HL-60/S4 treated with phorbol 12-myristate 13-acetate at 8.2 ng/mL for 4 days and 3 days (cell line): Measurements from ENCODE around the gene CTSW.

Experiments
- in situ Hi-C: fragments of 300-500 bp; cut with MboI; formaldehyde crosslinking; loops from 2 replicates; pipeline ENCODE4 v1.15.0; 2022; ENCODE audit warnings: low sequenced_read_pairs

The CTSW gene

DNA sequence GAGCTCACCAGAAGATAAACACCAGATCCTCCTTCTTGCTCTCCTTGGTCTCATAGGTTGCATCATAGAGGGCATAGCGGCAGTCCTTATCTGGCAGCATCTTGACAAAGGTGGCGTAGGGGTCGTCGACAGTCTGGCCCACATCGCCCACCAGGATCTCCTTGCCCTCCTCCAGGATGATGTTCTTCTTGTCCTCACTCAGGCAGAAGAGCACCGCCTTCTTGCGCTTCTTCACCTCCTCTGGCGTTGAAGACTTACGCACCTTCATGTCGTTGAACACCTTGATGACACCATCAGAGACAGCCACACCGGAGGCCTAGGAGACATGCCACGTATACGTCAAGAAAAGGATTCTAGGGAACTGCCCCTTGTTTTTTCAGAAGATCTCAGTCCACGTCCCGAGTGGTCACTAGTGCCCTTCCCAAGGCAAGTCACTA lies 23.7 kb upstream of the CTSW start:
- in situ Hi-C loops: no loop called here

DNA sequence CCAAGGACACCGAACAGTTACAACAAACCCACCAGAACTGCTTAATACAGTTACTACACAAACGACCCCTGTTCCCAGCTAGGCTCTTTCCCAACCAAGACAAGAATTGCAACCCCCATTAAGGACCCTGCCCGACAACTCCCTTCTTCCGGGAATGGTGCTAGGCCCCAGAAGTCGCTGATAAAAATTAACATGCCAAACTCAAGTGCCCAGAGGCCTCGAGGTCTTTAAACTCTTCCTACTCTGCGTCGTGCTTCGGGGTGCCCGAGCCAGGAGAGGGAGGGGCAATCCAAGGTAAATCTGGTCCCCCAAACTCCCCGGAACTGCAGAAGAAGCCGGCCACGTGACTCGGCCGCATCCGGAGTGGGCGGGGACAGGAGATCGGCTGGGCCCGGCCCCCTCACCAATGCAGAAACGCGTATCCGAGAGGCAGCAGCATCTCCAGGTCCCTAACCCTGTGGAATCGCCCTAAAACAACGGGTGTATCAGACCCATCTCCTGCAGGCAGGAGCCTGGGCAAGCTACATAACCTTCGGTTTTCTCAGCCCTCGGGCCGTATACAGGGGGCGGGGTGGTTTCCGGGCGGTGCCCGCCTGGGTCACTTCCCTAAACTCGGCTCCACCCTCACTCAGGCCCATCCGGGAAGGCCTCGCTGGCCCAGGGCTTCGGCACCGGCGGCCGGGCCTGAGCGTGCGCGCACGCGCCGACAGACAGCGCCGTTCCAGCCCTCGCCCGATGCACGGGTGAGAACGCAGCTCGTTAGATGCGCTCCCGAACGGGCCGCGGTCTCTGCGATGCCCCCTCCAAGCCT lies 22.7 kb upstream of the CTSW start:
- in situ Hi-C loops: no loop called here

DNA sequence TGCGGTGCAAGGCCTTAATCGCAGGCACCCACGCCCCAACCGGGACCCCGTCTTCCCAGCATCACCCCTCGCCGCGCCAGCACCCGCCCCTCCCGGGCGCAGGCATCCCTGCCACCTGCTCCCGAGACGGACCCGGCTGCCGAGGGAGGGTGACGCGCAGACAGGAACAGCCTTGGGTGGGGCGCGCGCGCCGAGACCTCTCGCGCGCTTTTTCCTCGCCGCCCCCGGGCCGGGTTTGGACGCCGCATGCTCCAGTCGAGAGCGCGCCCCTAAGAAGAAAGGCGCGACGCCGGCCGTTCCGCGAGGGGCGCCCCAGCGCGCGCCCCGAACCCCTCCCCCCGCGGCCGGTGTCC lies 22.2 kb upstream of the CTSW start:
- in situ Hi-C loops: no loop called here

DNA sequence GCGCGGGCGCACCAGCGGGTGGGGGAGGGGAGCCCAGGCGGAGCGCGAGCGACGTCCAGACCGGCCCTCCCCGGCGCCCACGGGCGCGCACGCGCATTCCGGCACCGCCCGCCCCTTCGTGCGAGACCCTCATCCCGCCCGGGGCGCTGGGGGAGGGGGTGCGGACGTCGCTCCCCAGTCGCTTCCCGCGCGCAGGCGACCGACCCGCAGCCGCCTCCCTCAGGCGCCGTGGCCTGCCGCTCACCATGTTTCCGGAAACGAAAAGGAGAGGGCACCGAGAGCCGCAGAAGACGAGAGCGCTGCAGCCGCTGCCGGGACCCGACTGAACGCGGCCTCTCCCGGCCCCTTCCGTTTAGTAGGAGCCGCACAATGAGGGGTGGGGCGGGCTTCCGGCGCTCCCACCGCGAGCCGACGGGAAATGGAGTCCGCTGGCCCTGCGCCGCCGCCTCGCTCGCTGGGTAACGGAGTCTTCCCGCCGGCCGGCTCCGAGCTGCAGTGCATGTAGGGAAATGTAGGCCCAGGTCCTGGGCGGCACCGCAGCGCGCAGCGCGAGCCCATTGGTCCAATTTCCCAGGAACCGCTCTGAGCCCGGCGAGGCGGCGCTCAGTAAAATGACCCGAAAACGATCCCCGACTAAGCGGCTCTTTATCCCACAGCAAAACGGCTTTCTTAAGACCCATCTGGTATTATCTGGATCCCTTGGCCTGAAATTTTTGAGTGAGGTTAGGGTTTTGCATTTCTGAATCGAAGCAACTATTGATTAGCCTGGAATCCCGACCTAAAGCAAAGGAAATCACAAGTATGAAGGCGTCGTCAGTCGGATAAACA lies 21.6 kb upstream of the CTSW start, which contains the start of gene CFL1:
TSS of gene CFL1 (minus strand) at position 328 of the 828 bp plus-strand sequence. CDS start at position 247, 81 bp downstream.
- in situ Hi-C loops: no loop called here

DNA sequence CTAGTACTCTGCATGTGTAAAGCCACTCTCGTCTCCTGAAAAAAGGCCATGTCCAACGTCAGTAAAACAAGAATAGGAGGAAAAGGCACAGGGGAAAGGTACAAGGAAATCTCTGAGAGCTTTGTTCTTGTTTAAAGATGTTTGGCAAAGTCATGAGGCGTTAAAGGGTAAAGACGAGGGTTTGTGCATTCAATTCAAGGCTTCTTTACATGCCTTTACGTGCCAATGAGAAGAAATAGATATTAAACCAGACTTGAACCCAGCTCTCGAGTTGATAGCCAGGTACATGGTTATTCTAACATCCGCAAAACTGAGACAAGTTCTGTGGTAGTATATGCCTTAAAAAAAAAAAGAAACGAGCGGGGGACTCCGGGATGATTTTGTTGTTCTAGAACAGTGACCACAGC lies 21.0 kb upstream of the CTSW start:
- in situ Hi-C loops: no loop called here

DNA sequence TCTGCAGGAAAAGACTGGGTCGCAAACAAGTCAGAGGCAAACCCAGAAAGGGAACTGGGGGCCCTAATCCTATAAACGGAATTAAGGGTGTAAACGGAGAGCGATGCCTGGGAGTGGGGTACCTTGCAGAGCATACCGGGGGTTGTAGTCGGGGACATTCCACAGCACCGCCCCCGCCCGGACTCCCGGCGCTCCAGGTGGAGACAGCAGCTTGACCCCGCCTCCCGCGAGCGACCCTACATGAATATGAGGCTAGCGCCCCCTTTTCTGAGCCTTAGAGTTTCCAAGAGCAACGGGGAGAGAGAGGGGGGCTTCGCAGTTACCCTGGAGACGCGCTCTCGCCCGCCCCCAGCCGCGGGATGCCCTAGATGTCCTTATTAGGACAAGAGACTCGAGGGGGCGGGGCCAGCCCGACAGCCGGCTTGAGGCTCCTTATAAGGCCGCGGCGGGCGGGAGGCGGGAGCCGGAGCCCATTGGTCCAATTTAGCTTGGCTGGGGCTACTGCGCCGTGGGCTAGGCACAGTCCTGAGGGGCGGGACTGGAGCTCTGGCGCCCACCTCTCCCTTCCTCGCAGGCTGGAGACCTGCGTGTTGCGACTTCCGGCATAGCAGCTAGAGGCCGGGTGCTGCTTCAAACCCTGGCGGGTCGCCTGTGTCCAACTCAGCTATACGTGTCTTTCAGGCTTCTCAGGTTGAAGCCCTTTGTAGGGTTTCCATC lies 20.4 kb upstream of the CTSW start:
- in situ Hi-C loops: no loop called here

DNA sequence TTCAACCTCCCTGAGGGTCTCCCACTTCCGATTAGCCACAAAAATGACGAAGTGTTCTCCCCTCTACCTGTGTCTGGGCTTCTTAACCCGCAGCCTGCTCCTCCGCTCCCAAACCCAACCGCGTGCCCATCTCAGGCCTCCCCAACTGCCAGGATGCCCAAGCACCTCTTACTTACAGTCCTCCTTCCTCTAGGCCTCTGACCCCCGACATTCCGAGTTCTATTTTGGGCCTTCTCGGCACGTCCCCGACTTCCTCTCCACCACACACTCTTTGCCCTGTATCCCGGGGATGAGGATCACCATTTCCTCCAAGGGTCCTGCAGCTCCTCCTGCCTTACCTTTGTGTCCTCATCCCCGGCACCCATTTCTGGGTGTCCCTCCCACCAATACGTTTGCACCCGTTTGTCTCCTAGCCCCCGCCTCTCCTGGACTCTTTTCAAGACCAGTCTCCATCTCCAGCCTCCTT lies 19.8 kb upstream of the CTSW start:
- in situ Hi-C loops: no loop called here

DNA sequence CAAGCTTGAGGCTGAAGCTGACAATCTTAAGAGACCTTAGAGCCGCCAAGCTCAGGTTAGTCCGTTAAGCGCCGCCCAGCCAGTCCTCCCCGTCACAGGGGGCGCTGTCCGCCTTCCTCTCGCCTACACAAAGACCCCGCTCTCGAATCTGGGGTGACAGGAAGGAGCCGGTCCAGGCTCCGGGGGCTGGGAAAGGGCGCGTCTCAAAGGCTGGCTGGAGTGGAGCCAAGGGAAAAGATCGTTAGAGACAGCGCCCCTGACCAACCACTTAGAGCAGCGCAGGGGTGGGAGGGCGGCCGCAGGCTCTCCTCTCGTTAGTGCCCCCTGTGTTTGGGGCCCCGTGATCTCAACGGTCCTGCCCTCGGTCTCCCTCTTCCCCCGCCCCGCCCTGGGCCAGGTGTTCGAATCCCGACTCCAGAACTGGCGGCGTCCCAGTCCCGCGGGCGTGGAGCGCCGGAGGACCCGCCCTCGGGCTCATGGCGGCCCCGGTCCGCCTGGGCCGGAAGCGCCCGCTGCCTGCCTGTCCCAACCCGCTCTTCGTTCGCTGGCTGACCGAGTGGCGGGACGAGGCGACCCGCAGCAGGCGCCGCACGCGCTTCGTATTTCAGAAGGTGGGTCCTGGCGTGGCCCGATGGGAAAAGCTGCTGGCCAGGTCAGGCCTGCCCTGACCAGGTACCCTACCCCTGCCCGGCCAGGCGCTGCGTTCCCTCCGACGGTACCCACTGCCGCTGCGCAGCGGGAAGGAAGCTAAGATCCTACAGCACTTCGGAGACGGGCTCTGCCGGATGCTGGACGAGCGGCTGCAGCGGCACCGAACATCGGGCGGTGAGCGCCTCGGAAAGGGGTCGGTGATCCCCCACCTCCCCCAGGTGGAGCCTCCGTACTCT lies 19.1 kb upstream of the CTSW start, which contains the start of gene MUS81:
TSS of gene MUS81 (plus strand) at position 156 of the 887 bp plus-strand sequence. CDS start at position 477, 321 bp downstream.
- in situ Hi-C loops: no loop called here

DNA sequence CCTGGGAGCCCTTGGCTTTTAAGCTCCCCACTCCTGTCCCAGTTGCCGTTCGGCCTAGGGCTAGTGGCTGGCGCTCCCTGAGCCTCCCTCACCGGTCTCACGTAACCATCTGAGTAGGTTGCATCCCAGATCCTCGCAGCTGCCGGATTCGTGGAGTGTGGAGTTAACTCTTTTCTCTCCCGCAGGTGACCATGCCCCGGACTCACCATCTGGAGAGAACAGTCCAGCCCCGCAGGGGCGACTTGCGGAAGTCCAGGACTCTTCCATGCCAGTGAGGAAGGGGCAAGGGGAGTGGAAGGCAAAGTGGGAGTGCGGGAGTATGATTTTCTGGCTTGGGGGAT lies 18.5 kb upstream of the CTSW start:
- in situ Hi-C loops: no loop called here

DNA sequence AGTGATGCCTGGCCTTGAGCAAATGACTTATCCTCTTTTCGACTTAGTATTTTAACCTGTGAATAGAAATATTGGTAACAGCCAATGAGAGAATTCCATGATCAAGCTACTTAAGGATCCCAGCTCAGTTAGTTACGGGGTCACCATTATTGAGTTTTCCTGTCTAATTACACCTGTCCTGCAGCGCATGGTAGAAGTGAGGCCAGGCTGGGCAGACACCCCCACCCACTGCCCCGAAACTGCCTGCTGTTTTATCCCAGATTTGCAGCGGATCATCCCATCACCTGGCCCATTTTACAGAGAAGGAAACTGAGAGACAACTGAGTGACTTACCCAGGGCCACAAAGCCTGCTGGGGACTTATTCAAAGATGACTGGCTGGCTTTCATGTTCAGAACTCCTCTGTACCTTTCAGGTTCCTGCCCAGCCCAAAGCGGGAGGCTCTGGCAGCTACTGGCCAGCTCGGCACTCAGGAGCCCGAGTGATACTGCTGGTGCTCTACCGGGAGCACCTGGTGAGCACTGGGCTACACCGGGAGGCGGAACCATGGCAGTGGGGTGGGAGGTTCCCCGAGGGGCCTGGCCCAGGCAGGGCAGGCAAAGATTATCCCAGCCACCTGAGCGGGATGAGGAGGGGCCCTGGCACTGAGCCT lies 18.0 kb upstream of the CTSW start:
- in situ Hi-C loops: no loop called here

DNA sequence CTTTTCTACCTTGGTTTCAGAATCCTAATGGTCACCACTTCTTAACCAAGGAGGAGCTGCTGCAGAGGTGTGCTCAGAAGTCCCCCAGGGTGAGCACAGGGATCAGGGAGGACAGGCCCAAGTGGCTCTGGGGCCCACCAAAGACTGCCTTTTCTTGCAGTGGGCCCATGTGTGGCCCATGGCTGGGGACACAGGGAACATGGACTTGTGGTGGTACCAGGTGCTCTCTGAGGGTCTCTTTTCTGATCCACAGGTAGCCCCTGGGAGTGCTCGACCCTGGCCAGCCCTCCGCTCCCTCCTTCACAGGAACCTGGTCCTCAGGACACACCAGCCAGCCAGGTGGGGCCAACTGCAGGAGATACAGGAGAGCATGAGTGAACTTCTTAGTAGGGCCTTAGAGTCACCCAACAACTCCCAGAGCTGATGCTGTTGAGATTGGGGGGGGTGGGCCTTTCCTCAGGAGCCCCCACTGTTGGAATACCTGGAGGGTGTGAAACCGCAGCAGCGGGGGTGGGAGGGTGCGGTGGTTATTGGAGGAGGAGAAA lies 17.4 kb upstream of the CTSW start:
- in situ Hi-C loops: no loop called here

DNA sequence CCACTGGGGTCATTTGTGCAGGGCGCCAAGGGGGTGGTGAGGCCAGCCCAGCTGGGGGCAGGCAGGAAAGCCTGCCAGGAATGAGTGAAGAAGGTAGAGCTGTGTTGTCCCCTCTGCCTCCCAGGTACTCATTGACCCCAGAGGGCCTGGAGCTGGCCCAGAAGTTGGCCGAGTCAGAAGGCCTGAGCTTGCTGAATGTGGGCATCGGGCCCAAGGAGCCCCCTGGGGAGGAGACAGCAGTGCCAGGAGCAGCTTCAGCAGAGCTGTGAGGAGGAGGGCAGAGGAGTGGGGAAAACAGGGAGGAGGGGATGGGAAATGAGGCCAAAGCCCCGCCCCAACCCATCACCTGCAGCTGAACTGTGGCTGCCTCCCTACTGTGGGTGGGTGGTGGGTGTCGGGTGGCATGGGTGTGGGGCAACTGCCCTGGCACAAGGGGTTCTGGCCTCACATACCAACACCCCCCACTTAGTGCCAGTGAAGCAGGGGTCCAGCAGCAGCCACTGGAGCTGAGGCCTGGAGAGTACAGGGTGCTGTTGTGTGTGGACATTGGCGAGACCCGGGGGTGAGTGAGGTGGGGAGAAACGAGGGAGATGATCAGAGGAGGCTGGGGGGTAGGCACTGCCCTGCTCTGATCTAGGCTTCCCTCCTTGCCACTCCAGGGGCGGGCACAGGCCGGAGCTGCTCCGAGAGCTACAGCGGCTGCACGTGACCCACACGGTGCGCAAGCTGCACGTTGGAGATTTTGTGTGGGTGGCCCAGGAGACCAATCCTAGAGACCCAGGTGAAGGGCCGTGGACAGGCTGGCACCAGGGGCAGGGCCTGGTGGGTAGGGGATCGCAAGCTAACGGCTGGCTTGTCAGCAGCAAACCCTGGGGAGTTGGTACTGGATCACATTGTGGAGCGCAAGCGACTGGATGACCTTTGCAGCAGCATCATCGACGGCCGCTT lies 16.4 kb upstream of the CTSW start:
- in situ Hi-C loops: no loop called here

DNA sequence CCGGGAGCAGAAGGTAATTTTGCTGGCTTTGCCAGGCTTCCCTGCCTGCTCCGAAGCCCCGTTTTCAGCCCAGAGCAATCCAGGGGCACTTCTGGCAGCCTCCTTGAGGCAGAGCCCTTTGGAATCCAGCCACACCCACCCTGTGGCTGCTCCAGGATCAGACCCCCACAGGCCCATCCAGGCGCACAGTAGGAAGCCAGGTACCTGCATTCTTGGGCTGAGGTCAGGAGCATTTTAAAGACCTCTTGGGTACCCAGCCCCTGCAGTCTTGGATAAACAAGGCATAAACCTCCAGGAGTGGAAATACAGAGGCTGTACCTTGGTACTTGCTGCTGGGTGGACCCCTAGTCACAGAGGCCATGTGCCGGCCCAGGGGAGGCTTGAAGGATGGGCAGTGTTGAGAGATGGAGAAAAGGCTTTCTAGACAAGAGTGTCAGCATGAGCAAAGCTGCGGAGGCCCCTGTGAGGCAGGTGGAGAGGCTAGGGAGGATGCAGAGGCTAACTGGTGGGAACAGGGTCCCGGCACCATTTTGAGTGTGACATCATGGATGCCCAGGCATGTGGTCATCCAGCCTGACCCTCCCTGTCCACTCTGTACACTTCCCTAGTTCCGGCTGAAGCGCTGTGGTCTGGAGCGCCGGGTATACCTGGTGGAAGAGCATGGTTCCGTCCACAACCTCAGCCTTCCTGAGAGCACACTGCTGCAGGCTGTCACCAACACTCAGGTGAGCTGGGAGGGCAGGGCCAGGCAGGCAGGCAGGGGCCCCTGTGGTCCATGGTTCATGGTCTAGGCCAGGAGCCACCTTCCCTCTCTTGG lies 15.5 kb upstream of the CTSW start:
- in situ Hi-C loops: no loop called here

DNA sequence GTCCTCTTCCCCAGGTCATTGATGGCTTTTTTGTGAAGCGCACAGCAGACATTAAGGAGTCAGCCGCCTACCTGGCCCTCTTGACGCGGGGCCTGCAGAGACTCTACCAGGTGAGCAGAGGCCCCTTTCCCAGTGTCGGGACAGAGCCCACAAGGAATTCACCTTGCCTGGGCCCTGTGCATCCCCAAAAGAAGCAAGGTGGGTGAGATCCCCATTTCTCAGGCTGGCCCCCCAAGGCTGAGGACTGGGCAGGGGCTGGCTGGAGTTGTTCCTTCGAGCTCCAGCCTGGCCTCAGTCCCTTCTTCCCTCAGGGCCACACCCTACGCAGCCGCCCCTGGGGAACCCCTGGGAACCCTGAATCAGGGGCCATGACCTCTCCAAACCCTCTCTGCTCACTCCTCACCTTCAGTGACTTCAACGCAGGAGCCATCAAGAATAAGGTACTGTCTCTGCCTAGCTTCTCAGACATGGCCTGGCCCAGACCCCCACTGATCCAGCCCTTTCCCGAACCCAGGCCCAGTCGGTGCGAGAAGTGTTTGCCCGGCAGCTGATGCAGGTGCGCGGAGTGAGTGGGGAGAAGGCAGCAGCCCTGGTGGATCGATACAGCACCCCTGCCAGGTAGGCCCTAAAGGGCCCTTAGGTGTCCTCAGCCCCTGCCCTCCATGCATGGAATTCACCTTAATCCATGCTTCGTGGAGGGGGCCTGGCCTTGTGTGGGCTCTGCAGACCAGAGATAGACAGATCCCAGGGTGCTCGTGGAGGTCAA lies 14.7 kb upstream of the CTSW start:
- in situ Hi-C loops: no loop called here

DNA sequence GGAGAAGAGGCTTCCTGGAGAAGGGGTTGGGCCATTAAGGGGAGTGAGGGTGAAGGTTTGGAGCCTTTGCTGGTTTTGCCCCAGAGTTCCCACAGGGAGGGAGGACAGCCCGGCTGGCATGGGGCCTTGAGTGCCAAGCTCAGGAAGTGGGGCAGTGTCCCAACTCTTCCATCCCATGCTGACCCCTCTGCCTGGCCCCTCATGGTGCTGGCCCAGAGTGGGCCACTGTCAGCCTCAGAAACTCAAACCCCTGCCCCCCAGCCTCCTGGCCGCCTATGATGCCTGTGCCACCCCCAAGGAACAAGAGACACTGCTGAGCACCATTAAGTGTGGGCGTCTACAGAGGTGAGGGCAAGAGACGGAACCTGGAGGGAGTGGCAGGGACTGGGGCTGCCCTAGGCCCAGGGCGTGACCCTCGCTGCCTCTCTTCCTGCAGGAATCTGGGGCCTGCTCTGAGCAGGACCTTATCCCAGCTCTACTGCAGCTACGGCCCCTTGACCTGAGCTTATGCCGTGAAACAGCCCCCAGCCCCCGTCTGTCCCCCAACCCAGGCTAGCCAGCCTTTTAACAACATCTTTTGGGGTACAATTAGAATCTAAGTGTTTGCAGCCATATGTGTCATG lies 14.0 kb upstream of the CTSW start:
- in situ Hi-C loops: no loop called here

DNA sequence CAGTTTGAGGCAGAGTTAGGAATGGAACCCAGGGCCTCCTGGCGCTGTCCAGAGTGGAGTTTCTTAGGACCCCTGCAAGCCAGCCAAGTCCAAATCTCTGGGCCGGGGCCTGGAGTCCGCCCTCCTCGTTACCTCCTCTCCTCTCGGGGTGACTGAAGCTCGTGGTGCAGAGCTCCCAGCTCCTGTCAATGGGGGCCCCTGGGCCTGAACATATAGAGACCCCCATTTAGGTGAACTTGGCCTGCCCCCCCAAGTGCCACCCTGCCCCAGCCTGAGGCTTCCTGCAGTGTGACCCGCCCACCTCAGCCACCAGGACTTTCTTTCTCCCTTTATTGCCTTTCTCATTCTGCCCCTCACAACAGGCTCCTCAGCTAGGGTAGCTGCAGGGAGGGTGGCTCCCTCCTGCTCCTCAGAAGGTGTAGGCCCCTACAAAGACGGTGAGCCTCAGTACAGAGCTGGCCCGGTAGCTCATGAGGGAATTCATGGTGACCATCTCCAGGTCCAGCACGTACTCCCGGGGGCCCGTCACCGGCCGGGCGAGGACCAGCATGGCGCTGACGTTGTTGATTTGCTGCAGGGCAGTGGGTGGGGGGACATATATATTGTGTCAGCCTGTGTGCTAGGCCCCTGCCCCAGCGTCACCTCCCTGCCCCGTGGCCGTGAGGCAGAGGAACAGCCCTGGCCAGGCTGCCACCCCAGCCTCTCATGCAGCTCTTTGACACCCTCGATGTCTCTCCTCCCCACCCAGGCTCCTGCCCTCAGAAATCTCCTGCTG lies 12.9 kb upstream of the CTSW start:
- in situ Hi-C loops: no loop called here
